Measurements from ENCODE around the gene LRIT1. TPM values are rescaled to one million over a fixed set of nuclear protein-coding genes. Genes with fewer than 3 reads are reported as not detected.
A peak's percentile ranks its signal among the peaks of the same experiment; 100 is the strongest.

LRIT1 gene
- total RNA-seq, 1 experiment from 2014 or later = not detected

DNA sequence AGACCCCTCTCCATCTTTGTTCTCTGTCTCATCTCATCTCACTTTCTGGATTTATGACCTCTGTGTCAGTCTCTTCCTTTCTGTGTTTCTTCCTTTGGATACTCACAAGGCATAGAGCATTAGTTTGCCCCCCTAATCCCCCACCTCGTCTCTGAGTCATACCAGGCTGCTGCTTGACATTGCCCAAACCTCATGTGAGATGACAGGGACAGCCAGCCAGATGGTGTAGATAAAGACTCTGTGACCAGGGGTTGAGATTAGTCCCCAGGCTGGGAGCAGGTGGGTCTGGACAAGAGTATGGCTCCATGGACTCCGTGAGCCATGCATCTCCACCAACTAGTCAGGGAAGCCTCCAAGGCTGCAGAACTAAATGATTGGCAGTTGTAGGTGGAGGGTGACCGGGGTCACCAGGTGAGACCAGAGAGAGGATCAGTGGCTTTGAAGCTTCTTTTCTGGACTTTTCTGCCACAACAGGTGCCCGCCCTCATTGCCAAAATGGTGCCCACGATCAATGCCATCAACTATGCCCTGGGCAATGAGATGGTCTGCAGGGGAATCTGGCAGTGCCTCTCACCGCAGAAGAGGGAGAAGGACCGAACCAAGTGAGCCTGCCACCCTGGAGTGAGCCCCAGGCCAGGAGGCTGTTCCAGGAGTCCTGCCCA lies 16.8 kb upstream of the LRIT1 start:
- in situ Hi-C loops (cut with HindIII; ENCODE audit: low pct_unique_long_range_greater_than_20kb, low sequenced_read_pairs) = no loop called here
- no peak for DNase-seq (ENCODE audit: low read depth, low spot score)

DNA sequence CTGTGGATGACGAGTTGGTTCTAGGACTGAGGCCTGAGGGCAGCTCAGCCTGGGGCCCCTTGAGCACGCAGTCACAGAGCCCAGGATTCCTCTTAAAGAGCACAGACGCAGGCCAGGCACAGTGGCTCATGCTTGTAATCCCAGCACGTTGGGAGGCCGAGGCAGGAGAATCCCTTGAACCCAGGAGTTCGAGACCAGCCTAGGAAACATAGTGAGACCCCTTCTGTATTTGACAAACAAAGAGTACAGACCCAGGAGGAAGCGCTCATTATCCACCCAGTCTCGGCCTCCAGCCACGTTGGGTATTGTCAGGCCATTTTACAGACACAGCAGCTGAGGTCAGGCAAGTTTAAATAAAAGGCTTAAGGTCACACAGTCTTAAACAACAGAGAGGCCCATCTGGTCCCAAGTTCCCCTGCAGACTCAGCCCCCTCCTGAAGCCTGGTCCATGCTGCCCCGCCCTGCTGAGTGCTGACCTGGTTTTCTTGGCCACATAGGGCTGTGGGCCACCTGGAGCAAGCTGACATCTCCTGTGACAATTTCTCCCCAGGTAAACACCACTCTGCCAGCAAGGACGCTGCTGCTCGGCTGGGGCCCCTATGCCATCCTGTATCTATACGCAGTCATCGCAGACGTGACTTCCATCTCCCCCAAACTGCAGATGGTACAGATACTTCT lies 16.1 kb upstream of the LRIT1 start:
- in situ Hi-C loops (cut with HindIII; ENCODE audit: low pct_unique_long_range_greater_than_20kb, low sequenced_read_pairs) = no loop called here
- no peak for DNase-seq (ENCODE audit: low read depth, low spot score)

DNA sequence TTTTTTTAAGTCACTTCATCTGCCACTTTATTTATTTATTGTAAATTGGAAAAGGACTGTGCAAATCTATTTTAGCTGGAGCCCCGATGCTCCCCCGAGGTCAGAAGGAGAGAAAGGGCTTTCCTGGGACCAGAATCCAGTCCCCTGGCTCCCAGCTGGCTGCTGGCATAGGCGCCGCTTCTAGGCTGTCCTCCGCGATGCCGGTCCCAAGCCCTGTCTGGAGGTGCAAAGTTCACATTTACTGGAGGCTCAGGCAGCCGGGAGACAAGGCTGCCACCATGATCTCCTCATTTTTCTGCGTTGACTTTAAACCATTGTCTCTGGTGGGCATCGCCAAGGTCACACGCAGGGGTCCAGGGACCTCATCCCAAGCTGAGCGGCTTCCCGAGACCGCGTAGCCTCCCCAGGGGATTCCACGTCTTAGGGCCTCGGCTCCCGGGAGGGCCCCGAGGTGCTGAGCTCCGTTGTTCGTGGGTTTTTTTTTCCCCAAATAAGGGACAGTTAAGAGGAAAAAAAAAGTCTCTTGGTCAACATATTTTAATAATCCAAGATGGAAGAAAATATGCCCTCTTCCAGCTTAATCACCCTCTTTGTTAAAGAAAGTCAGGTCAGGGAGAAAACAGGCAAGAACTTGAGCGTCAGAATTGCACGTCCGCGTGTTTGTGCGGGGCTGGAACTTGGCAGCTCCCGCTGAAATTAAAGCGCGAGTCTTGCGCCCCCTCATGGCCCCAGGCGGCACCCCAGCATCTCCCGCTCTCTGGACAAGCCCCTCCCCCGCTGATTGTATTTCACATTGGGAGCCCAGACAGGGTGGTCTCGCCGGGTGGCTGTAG lies 15.4 kb upstream of the LRIT1 start:
- in situ Hi-C loops (cut with HindIII; ENCODE audit: low pct_unique_long_range_greater_than_20kb, low sequenced_read_pairs) = no loop called here

DNA sequence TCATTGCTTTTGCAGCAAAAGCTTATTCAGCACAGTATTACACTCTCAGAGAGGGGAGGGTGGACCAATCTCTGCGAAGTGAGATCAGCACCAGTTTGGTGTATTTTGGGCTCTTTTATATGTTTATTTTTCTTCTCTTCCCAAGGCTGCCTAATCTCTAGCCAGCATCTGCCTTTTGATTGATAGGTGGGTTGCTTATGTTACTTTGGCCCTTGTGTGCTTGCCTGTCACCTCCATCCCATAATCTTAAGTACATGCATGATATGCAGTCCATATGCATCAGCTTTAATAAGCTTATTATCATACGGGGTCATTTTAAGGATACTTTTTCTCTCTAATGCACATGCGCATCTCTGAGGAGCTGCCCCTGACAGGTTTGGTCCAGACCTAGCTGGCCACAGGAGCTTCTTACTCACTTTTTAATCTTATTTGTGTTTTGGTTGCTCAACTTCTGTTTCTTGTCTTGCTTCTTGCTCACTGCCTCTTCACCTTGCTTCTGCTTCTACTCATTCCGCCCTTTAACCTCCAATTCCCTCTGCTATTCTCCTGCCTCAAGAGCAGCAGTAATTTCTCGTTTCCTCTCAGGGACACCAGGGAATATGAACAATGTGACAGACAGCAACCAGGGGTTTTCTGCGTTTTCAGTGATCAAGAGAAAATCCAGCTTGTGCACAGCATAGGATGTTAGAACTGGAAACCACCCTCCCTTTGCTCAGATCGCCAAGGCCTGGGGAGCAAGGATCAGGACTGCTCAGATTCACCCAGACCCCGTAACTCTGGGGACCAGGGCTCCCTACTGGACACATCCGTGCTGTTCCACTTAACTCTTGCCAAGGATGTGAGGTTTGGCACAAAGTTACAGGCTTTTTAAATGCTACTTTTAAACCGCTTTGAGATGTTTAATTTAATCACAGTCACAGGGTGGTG lies 13.5 kb upstream of the LRIT1 start:
- DNase-seq (ENCODE audit: low read depth, low spot score) = no peak
- in situ Hi-C loops (cut with HindIII; ENCODE audit: low pct_unique_long_range_greater_than_20kb, low sequenced_read_pairs) = no loop called here

More for the DNA sequence above, 15.4 kb upstream of the LRIT1 start:
- DNase-seq (ENCODE audit: low read depth, low spot score) = peak; percentile 64

DNA sequence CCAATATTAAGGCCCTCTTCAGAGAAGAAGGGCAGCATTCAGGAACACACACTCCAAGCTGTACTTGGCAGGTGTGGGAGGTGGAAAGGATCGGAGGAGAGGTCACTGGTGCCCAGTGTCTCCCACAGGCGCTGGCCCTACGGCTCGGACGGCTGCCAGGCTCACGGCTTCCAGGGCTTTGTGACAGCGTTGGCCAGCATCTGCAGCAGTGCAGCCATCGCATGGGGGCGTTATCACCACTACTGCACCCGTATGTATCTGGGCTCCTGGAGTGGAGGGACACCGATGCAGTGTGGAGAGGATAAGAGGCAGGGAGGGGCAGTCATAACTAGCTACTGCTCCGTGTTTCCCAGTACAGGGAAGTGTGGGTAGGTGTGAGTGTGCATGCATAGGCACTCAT lies 7.4 kb upstream of the LRIT1 start:
- DNase-seq (ENCODE audit: low read depth, low spot score) = no peak
- in situ Hi-C loops (cut with HindIII; ENCODE audit: low pct_unique_long_range_greater_than_20kb, low sequenced_read_pairs) = no loop called here

DNA sequence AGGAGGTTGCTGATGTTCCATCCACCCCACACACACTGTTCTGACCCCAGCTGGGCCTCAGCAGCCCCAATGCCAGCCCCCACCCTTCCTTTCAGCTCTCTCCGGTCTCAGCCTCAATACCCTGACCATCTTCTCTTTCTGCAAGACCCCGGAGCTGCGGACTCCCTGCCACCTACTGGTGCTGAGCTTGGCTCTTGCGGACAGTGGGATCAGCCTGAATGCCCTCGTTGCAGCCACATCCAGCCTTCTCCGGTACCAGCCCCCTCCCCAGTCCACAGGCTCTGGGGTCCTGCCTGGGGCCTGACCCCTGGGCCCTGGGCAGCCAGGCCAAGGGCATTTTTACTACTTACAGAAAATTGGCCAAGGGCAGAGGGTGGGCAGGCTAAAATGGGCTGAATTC lies 6.2 kb upstream of the LRIT1 start:
- no peak for DNase-seq (ENCODE audit: low read depth, low spot score)
- in situ Hi-C loops (cut with HindIII; ENCODE audit: low pct_unique_long_range_greater_than_20kb, low sequenced_read_pairs) = no loop called here

DNA sequence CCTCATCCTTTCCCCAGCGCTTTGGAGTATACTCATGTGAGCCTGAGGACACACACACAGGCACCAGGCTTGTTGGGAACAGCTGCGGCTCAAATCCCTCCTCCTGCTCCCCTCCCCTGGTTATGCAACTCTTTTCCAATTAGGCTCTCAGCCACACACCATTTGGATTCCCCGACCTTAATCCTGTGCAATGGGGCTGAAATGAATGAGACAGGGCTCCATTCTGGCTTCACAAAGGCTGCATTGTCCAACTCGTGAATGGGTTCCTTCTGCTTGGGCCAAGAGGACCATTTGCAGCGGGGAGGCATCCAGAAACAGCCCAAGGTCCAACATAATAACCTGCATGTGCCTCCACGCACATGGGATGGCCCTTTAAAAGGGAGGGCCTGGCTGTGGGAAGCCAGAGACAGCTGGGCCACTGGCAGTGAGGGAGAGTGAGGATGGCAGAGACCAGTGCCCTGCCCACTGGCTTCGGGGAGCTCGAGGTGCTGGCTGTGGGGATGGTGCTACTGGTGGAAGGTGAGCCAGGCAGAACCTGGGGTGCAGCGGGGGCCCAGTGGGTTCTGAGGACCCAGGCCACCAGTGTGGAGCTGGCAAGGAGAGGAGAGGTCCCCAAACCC lies 3.4 kb upstream of the LRIT1 start, which contains the start of gene RGR:
Gene RGR, plus strand, starts transcription at position 403 of the 620 bp plus-strand sequence. Its CDS starts 38 bp downstream, at position 441.
- in situ Hi-C loops (cut with HindIII; ENCODE audit: low pct_unique_long_range_greater_than_20kb, low sequenced_read_pairs) = no loop called here

DNA sequence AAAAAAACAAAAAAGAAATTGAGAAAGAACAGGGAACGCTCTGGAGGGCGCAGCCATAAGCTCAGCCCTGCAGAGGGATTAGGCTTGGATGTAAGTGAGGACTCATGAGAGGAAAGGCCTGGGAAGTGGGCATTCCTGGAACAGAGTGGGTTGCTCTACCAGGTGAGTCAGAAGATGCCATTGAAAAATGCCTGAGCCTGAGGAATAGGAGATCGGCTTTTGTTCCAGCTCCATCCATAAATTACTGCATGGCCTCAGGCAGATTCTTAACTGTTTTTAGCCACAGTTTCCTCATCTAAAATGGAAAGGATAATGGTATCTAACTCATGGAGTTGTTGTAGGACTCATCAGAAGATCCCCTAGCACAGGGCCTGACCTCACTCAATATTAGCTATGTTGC lies 2.4 kb upstream of the LRIT1 start:
- in situ Hi-C loops (cut with HindIII; ENCODE audit: low pct_unique_long_range_greater_than_20kb, low sequenced_read_pairs) = no loop called here
- no peak for DNase-seq (ENCODE audit: low read depth, low spot score)

More for the DNA sequence above, 3.4 kb upstream of the LRIT1 start, which contains the start of gene RGR:
- DNase-seq (ENCODE audit: low read depth, low spot score) = peak; percentile 97

DNA sequence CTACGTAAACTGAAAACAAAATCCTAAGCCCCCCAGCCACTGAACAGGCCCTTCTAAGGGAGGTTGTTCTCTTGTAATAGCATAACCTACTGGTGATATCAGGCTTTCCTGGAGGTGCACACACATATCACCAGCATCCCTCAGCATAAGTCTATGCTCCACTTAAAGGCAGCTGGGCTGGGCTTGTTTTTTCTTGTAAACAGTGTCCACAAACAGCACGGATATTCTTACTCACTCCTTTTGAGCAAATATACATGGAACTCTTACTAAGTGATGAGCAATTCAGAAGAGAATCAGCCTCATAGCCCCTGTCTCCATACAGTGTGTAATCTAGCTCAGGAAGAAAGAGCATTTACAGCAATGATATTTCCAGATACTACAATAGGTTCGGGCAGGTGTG lies 2.4 kb downstream of the LRIT1 start:
- in situ Hi-C loops (cut with HindIII; ENCODE audit: low pct_unique_long_range_greater_than_20kb, low sequenced_read_pairs) = no loop called here
- no peak for DNase-seq (ENCODE audit: low read depth, low spot score)

DNA sequence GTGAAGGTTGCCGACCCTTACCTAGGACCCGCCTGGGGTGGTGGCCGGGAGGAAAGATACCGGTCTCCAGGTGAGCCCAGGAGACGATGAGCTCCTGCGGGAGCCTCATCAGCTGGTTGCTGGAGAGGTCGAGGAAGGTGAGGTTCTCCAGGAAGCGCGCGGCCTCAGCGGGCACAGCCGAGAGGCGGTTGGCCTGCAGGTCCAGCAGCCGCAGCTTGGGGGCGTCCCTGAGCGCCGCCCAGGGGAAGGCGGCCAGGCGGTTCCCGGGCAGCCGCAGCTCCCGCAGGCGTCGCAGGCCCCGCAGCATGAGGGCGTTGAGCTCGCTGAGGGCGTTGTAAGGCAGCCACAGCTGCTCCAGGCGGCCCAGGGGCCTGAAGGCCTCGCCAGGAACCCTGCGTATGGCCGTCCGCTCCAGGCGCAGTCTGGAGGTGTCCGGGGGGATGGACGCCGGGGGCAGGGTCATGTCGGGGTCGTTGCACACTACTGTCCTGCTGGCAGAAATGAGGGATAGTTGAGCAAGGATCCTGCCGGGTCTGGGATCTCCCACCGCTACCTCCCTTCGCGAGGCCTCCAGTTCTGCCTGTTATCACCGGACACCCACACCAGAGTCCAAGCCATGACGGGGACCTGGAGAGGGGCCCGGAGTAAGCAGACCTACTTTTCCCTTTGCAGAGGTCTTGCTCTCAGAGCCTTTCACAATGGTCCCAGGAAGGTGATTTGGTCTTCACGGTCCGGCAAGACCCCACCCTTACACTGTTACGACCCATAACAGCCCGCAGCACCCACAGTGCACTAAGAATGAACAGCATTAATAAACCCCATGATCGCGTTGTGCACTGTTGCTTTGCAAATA lies 3.9 kb downstream of the LRIT1 start:
- DNase-seq (ENCODE audit: low read depth, low spot score) = no peak
- in situ Hi-C loops (cut with HindIII; ENCODE audit: low pct_unique_long_range_greater_than_20kb, low sequenced_read_pairs) = no loop called here

DNA sequence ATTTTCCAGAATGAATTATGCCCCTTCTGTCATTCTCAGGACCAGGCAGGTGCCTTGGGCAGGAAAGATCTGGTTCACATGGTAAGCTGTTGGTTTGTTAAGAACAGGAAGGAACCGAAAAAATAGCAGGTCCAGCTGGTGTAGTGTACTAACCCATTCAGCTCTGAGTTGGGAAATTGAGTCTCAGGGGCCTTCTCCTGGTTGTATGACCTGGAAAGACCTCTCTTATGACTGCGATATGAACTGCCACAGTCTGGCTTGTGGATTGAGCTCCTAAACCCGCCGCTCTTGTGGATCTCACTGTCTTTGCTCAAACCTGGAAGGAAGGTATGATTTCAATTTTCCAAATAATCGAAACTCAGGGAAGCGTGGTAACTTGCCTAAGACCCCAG lies 4.5 kb downstream of the LRIT1 start:
- in situ Hi-C loops (cut with HindIII; ENCODE audit: low pct_unique_long_range_greater_than_20kb, low sequenced_read_pairs) = no loop called here
- no peak for DNase-seq (ENCODE audit: low read depth, low spot score)

DNA sequence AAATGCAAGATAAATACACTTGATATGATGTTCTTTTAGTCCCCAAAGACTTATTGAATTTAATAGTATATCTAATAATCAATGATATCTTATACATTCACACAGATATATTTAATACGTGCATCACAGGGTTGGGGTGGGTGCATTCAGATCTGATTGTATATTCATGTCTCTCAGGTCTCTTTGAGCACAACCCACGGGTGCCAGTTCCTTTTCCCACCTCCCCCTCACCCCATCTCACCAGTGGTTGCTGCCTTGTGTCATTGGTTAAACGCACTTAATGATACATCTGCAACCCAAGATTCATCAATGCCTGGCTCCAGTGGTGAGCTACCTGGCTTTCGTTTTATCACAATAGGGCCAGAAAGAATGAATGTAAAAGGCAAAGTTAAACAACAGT lies 6.2 kb downstream of the LRIT1 start:
- no peak for DNase-seq (ENCODE audit: low read depth, low spot score)
- in situ Hi-C loops (cut with HindIII; ENCODE audit: low pct_unique_long_range_greater_than_20kb, low sequenced_read_pairs) = no loop called here

DNA sequence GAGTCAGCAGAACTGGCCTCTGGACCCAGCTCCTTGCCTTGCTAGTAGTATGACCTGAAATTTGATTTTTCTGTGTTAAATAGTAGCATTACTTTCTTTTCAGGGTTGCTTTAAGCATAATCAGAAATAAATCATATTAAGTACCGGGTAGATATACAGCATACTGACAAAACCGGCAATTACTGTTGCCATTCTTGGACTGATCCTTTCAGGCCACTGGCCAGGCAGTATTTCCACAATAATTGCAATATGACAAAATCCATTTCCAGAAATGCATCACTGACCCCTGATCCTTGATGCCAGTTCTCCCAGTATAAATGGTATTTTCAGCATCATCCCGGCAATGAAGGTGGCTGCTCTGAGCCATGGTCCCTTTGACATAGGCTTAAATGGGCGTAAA lies 6.9 kb downstream of the LRIT1 start:
- in situ Hi-C loops (cut with HindIII; ENCODE audit: low pct_unique_long_range_greater_than_20kb, low sequenced_read_pairs) = no loop called here
- DNase-seq (ENCODE audit: low read depth, low spot score) = no peak

DNA sequence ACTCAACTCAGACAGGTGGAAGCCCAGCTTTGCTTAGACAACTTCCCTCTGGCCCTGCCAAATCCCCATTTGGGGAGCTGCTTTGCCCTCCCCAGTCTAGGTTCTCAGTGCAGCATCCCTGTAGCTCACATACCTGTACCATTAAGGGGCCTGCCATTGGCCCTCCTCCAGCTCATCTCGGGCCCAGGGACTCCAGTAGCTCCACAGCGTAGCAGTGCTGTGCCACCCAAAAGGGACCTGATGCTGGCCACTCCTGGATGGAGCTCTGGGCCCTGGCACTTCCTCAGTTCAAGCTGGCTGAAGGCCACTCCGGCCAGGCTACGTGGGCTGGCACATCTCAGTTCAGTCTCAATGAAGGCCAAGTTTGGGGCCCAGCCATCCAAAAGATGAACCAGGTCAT lies 7.4 kb downstream of the LRIT1 start:
- no peak for DNase-seq (ENCODE audit: low read depth, low spot score)
- in situ Hi-C loops (cut with HindIII; ENCODE audit: low pct_unique_long_range_greater_than_20kb, low sequenced_read_pairs) = no loop called here

DNA sequence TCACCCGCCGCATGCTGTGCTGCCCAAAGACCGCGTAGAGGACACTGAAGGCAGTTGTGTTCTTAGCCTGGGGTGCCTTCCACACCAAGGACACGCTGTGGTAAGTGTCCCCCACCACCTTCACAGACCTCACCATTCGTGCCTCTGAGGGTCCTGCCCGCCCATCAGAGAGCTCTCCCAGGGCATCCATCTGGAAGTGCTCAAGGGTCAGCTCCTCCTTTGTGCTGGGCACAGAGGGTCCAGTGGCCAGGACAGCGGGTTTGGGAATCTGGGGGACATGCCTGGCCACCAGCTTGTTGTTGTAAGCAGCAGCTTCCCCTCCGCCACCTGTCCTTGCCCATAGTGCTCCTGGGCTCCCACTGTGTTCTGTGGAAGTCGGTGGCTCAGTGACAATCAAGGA lies 9.0 kb downstream of the LRIT1 start:
- DNase-seq (ENCODE audit: low read depth, low spot score) = no peak
- in situ Hi-C loops (cut with HindIII; ENCODE audit: low pct_unique_long_range_greater_than_20kb, low sequenced_read_pairs) = no loop called here

DNA sequence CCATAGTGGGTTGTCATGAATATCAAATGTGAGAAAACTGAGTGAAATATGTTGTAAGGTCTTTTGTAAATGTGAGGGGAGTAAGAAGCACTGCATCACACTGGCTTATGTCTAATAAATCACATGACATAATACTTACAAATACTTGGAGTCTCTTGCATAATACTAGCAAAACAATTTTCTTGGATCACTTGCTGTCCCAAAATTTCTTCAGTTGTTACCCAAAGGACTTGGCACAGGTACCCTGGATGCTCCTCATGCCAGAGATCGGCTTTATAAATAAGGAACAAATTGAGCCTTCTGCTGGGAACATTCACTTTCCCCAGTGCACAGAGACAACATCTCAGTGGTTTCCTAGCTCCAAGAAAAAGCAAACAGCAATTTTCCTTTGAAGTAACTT lies 11.0 kb downstream of the LRIT1 start:
- DNase-seq (ENCODE audit: low read depth, low spot score) = no peak
- in situ Hi-C loops (cut with HindIII; ENCODE audit: low pct_unique_long_range_greater_than_20kb, low sequenced_read_pairs) = no loop called here
